IMR-90 (cell line): ENCODE results near the gene IFITM10. TPM values are rescaled to one million over a fixed set of nuclear protein-coding genes. Genes with fewer than 3 reads are reported as not detected.
A peak's percentile ranks its signal among the peaks of the same experiment; 100 is the strongest.

Experiments used
- ATAC-seq: fragments of 200-7000 bp; cut with Tn5 transposase; 2 replicates; pipeline ENCODE4 v1.9.1; 2020; ENCODE audit warnings: low read depth, mild to moderate bottlenecking, moderate library complexity
- BruUV-seq: library from RNA; stranded (reverse); fragments of 400-500 nt; replicated peaks from 2 replicates; lab custom pipeline; 2021; lab: Mats Ljungman, UMichigan
- CTCF ChIA-PET: fragments of 300-600 bp; formaldehyde crosslinking; extraction: SDS; loops from one replicate; lab custom pipeline; 2021; ENCODE audit warnings: antibody characterized with exemption; lab: Yijun Ruan, JAX
- POLR2A ChIA-PET: fragments of 300-600 bp; sonication (Branson Sonifier 250); formaldehyde crosslinking; loops from one replicate; lab custom pipeline; 2022; ENCODE audit warnings: antibody characterized with exemption; ENCODE audit not compliant: unreplicated experiment; lab: Charles Lee
- DNase-seq: peaks from one replicate; pipeline ENCODE4 v3.0.0; 2013
- H2AFZ ChIP-seq: replicated peaks from 2 replicates; pipeline ENCODE3; 2013; ENCODE audit warnings: low read length, mild to moderate bottlenecking; ENCODE audit not compliant: poor library complexity
- H2AK5ac ChIP-seq: 2 replicates; pipeline ENCODE4 v1.6.1; 2013; ENCODE audit warnings: low read depth, low read length, inconsistent platforms
- H2AK9ac ChIP-seq: replicated peaks from 2 replicates; pipeline ENCODE3; 2013; ENCODE audit warnings: mild to moderate bottlenecking, low read depth, low read length, moderate library complexity; ENCODE audit not compliant: poor library complexity
- H2BK120ac ChIP-seq: 2 replicates; pipeline ENCODE4 v1.6.1; 2013; ENCODE audit warnings: low read depth, low read length, inconsistent platforms
- H2BK15ac ChIP-seq: 3 replicates; pipeline ENCODE4 v1.6.1; 2013; ENCODE audit warnings: low read depth, low read length, inconsistent platforms
- H2BK20ac ChIP-seq: 2 replicates; pipeline ENCODE4 v1.6.1; 2013; ENCODE audit warnings: low read depth, mild to moderate bottlenecking, inconsistent platforms, low read length, moderate library complexity
- H2BK5ac ChIP-seq: 2 replicates; pipeline ENCODE4 v1.6.1; 2013; ENCODE audit warnings: mild to moderate bottlenecking, low read depth, low read length, inconsistent platforms; ENCODE audit not compliant: poor library complexity, severe bottlenecking
- H3K14ac ChIP-seq: replicated peaks from 2 replicates; pipeline ENCODE4 v1.6.1; 2013; ENCODE audit warnings: low read depth, low read length, inconsistent platforms
- H3K18ac ChIP-seq: 2 replicates; pipeline ENCODE4 v1.6.1; 2013; ENCODE audit warnings: low read depth, low read length, control low read depth
- H3K23ac ChIP-seq: 2 replicates; pipeline ENCODE4 v1.6.1; 2013; ENCODE audit warnings: low read depth, low read length, inconsistent platforms
- H3K27ac ChIP-seq: 2 replicates; pipeline ENCODE4 v1.5.1; 2013; ENCODE audit warnings: mild to moderate bottlenecking, control low read depth, low read length; ENCODE audit not compliant: insufficient read depth
- H3K27me3 ChIP-seq: 2 replicates; pipeline ENCODE4 v1.6.1; 2013; ENCODE audit warnings: low read length; ENCODE audit not compliant: control insufficient read depth, insufficient read depth
- H3K36me3 ChIP-seq: 2 replicates; pipeline ENCODE4 v1.6.1; 2013; ENCODE audit warnings: low read length, mixed read lengths; ENCODE audit not compliant: control insufficient read depth, insufficient read depth
- H3K4ac ChIP-seq: 2 replicates; pipeline ENCODE4 v1.6.1; 2013; ENCODE audit warnings: low read depth, low read length, inconsistent platforms
- H3K4me1 ChIP-seq: 2 replicates; pipeline ENCODE4 v1.6.1; 2013; ENCODE audit warnings: low read length, mixed read lengths; ENCODE audit not compliant: control insufficient read depth, insufficient read depth
- H3K4me2 ChIP-seq: 2 replicates; pipeline ENCODE4 v1.6.1; 2013; ENCODE audit warnings: low read depth, mild to moderate bottlenecking, control low read depth, low read length, moderate library complexity
- H3K4me3 ChIP-seq: 2 replicates; pipeline ENCODE4 v1.5.1; 2013; ENCODE audit warnings: low read depth, mild to moderate bottlenecking, control low read depth, low read length, moderate library complexity; ENCODE audit not compliant: insufficient read depth
- H3K56ac ChIP-seq: 2 replicates; pipeline ENCODE4 v1.6.1; 2013; ENCODE audit warnings: low read length, inconsistent platforms; ENCODE audit not compliant: insufficient read depth; ENCODE audit errors: extremely low read depth
- H3K79me1 ChIP-seq, 2 experiments: 2 replicates each; pipeline ENCODE4 v1.6.1; 2013; ENCODE audit warnings: low read length in 2 of 2, inconsistent platforms in 1 of 2, low read depth in 1 of 2
- H3K9ac ChIP-seq: 2 replicates; pipeline ENCODE4 v1.6.1; 2013; ENCODE audit warnings: low read depth, low read length, control low read depth
- H3K9me1 ChIP-seq: 2 replicates; pipeline ENCODE4 v1.6.1; 2013; ENCODE audit warnings: low read length, inconsistent platforms; ENCODE audit not compliant: insufficient read depth
- H3K9me3 ChIP-seq: 2 replicates; pipeline ENCODE4 v1.6.1; 2013; ENCODE audit warnings: low read length; ENCODE audit not compliant: control insufficient read depth, insufficient read depth
- H4K20me1 ChIP-seq: 2 replicates; pipeline ENCODE4 v1.6.1; 2013; ENCODE audit warnings: low read length, inconsistent platforms; ENCODE audit not compliant: insufficient read depth
- H4K5ac ChIP-seq: 2 replicates; pipeline ENCODE4 v1.6.1; 2013; ENCODE audit warnings: mild to moderate bottlenecking, low read depth, low read length, control low read depth
- H4K8ac ChIP-seq, 2 experiments: 2 replicates each; pipeline ENCODE4 v1.6.1; 2013; ENCODE audit warnings: low read depth in 2 of 2, low read length in 2 of 2, control low read depth in 1 of 2, inconsistent platforms in 1 of 2
- H4K91ac ChIP-seq: 2 replicates; pipeline ENCODE4 v1.6.1; 2013; ENCODE audit warnings: low read depth, low read length, inconsistent platforms; ENCODE audit not compliant: insufficient read depth
- BHLHE40 ChIP-seq: fragments of 150-350 bp; IDR thresholded peaks from 2 replicates; pipeline ENCODE4 v1.6.1; 2016; ENCODE audit warnings: mild to moderate bottlenecking, low read depth, low read length
- CHD1 ChIP-seq: IDR thresholded peaks from 2 replicates; pipeline ENCODE4 v1.6.1; 2012; ENCODE audit warnings: low read depth, low read length, improper control_type of control experiment
- CTCF ChIP-seq: conservative IDR thresholded peaks from 2 replicates; pipeline ENCODE4 v1.5.1; 2012; ENCODE audit warnings: mild to moderate bottlenecking, low read depth, low read length, improper control_type of control experiment
- MAFK ChIP-seq: IDR thresholded peaks from 2 replicates; pipeline ENCODE4 v1.6.1; 2012; ENCODE audit warnings: low read depth, low read length, improper control_type of control experiment
- MAZ ChIP-seq: IDR thresholded peaks from 2 replicates; pipeline ENCODE4 v1.6.1; 2012; ENCODE audit warnings: low read depth, mild to moderate bottlenecking, low read length, improper control_type of control experiment, moderate library complexity, borderline replicate concordance
- MXI1 ChIP-seq: IDR thresholded peaks from 2 replicates; pipeline ENCODE4 v1.6.1; 2012; ENCODE audit warnings: low read depth, mild to moderate bottlenecking, low read length, moderate library complexity, borderline replicate concordance
- NFE2L2 ChIP-seq: fragments of 150-350 bp; IDR thresholded peaks from 2 replicates; pipeline ENCODE4 v1.6.1; 2016; ENCODE audit warnings: low read depth, mild to moderate bottlenecking, low read length
- RFX5 ChIP-seq: IDR thresholded peaks from 2 replicates; pipeline ENCODE4 v1.8.0; 2012; ENCODE audit warnings: low read depth, mild to moderate bottlenecking, low read length, moderate library complexity
- USF2 ChIP-seq: fragments of 150-350 bp; IDR thresholded peaks from 2 replicates; pipeline ENCODE4 v1.6.1; 2017; ENCODE audit warnings: mild to moderate bottlenecking, antibody characterized with exemption, low read length, low read depth
- WGBS, 2 experiments: methylation state at CpG; one replicate each; pipeline versions ENCODE4 v1.1.5 to v1.1.7; 2013; ENCODE audit warnings: missing lambda C conversion rate in 2 of 2; ENCODE audit not compliant: insufficient read length in 1 of 2; ENCODE audit errors: extremely low coverage in 2 of 2; 5-methylcytosine and 5-hydroxymethylcytosine counted together
- dilution Hi-C: fragments of 300-500 bp; cut with HindIII; formaldehyde crosslinking; loops from one replicate; pipeline ENCODE4 v1.14.3; 2018; ENCODE audit warnings: low sequenced_read_pairs; ENCODE audit not compliant: unreplicated experiment
- in situ Hi-C: fragments of 300-500 bp; cut with MboI; formaldehyde crosslinking; loops from 3 replicates; pipeline ENCODE4 v1.14.3; 2019; ENCODE audit warnings: low sequenced_read_pairs, inconsistent platforms, mixed read lengths
- intact Hi-C: fragments of 100-400 bp; cut with micrococcal nuclease; formaldehyde crosslinking; loops from 2 replicates; pipeline ENCODE4 v1.10.0; 2022
- polyA plus RNA-seq, 3 experiments: library from polyadenylated mRNA; depleted of rRNA; stranded (reverse); fragments of >200 nt; gene quantifications; 2 replicates each; pipeline ENCODE4 v1.2.3, GENCODE V29; 2012; ENCODE audit warnings: low replicate concordance in 1 of 3
- total RNA-seq: library from RNA; depleted of rRNA; stranded (reverse); fragments of >200 nt; gene quantifications from 2 replicates; pipeline ENCODE4 v1.2.3, GENCODE V29; 2012

The IFITM10 gene
- total and polyA plus RNA-seq, 2 of the 4 experiments (the other 2 are of a cell fraction), result 0.15 to 0.18 TPM

GRCh38 chr11:1759151-1759850 lies 8.9 kb upstream of the IFITM10 start:
- Histone ChIP-seq H2BK5ac (no peak overlapping the region), H3K27ac (no peak overlapping the region), H3K4me2 (no peak overlapping the region), H3K9ac (no peak overlapping the region), H2AK5ac (0 out of 2 replicates have a peak overlapping the region, but pooled peaks have one; percentile 50), H4K5ac (no peak overlapping the region), H2AK9ac (peak overlapping the region; percentile 65), H4K8ac (no peak overlapping the region), H2BK20ac (0 out of 2 replicates have a peak overlapping the region, but pooled peaks have one; percentile 23), H3K79me1 (peaks cover 0 to 37% of the 10 kb centered on the region in 2 experiments; a peak in 3 of 4 replicates), H2BK15ac (no peak overlapping the region), H2BK120ac (no peak overlapping the region), H3K36me3 (peaks cover 44% of the 10 kb centered on the region; the same call in 1 of the 2 replicates), H4K91ac (no peak overlapping the region), H3K56ac (no peak overlapping the region), H3K27me3 (no peaks in the 10 kb centered on the region), H4K20me1 (peaks cover 16% of the 10 kb centered on the region), H3K18ac (no peak overlapping the region), H3K23ac (no peak overlapping the region), H3K4ac (peak overlapping the region; percentile 10; the same call in 1 of the 2 replicates), H3K9me3 (no peaks in the 10 kb centered on the region), H3K4me1 (peaks cover 22% of the 10 kb centered on the region), H3K9me1 (no peaks in the 10 kb centered on the region; the same call in 1 of the 2 replicates), H3K4me3 (no peak overlapping the region), H2AFZ (no peak overlapping the region), H3K14ac (no peak overlapping the region)
- in situ Hi-C loops, result no loop called here
- ATAC-seq (no peak), DNase-seq (no peak)
- intact Hi-C loops, result no loop called here
- CTCF ChIA-PET, result no interaction called here
- TF ChIP-seq USF2 (no peak), MXI1 (no peak), RFX5 (no peak), CTCF (no peak), NFE2L2 (no peak), BHLHE40 (no peak), CHD1 (no peak), MAFK (no peak), MAZ (no peak)
- WGBS, 2 experiments, result 92% methylated on average over 10 of the region's 23 CpGs; no CpG with 5 or more reads in 1 of the 2 experiments
- BruUV-seq, result no TSS peak
- POLR2A ChIA-PET, result no interaction called here
- dilution Hi-C loops, result no loop called here
